ENCODE measurements around the gene UBA1.

UBA1 gene

GRCh38 chrX:47189906-47190305 lies 3.7 kb upstream of the UBA1 start:
- no peak for DNase-seq (ENCODE audit: low read depth)

- peak; percentile 56 for DNase-seq (ENCODE audit: low read depth)
These were observed 3.0 kb upstream of the UBA1 start for GRCh38 chrX:47190445-47191269.

GRCh38 chrX:47191331-47191730 lies 2.3 kb upstream of the UBA1 start:
- DNase-seq (ENCODE audit: low read depth): peak; percentile 20

- no peak for DNase-seq (ENCODE audit: low read depth)
These were observed 1.7 kb upstream of the UBA1 start for GRCh38 chrX:47191806-47192401.

GRCh38 chrX:47194194-47194787 lies 662 bp downstream of the UBA1 start:
- DNase-seq (ENCODE audit: low read depth): no peak

GRCh38 chrX:47196098-47196497 lies 2.5 kb downstream of the UBA1 start:
- DNase-seq (ENCODE audit: low read depth): no peak

GRCh38 chrX:47197526-47197925 lies 3.9 kb downstream of the UBA1 start:
- DNase-seq (ENCODE audit: low read depth): no peak

GRCh38 chrX:47198026-47198686 lies 4.5 kb downstream of the UBA1 start:
- DNase-seq (ENCODE audit: low read depth): no peak

GRCh38 chrX:47198687-47199080 lies 5.1 kb downstream of the UBA1 start:
- DNase-seq (ENCODE audit: low read depth): no peak

- no peak for DNase-seq (ENCODE audit: low read depth)
These were observed 5.7 kb downstream of the UBA1 start for GRCh38 chrX:47199286-47199685.

- DNase-seq (ENCODE audit: low read depth): no peak
These were observed 6.9 kb downstream of the UBA1 start for GRCh38 chrX:47200385-47201150.

GRCh38 chrX:47201345-47201944 lies 7.8 kb downstream of the UBA1 start:
- DNase-seq (ENCODE audit: low read depth): no peak

- DNase-seq (ENCODE audit: low read depth): no peak
These were observed 8.7 kb downstream of the UBA1 start for GRCh38 chrX:47202316-47202715.

GRCh38 chrX:47202877-47203276 lies 9.2 kb downstream of the UBA1 start:
- no peak for DNase-seq (ENCODE audit: low read depth)

- no peak for DNase-seq (ENCODE audit: low read depth)
These were observed 11.3 kb downstream of the UBA1 start for GRCh38 chrX:47204970-47205369.

GRCh38 chrX:47206316-47206715 lies 12.7 kb downstream of the UBA1 start:
- DNase-seq (ENCODE audit: low read depth): no peak

- DNase-seq (ENCODE audit: low read depth): no peak
These were observed 14.5 kb downstream of the UBA1 start for GRCh38 chrX:47208108-47208507.

- DNase-seq (ENCODE audit: low read depth): no peak
These were observed 16.0 kb downstream of the UBA1 start for GRCh38 chrX:47209508-47210238.

- DNase-seq (ENCODE audit: low read depth): no peak
These were observed 17.2 kb downstream of the UBA1 start for GRCh38 chrX:47210661-47211425.

Data from activated T-cell treated with anti-CD3 and anti-CD28 coated beads for 1 hour (primary cell).